IMR-90 (cell line): ENCODE measurements around the gene PILRB.

Experiments used
- CEBPB ChIP-seq: IDR thresholded peaks from 2 replicates; pipeline ENCODE4 v1.6.1; 2012; ENCODE audit warnings: low read depth, low read length, improper control_type of control experiment
- FOS ChIP-seq: fragments of 150-350 bp; IDR thresholded peaks from 2 replicates; pipeline ENCODE4 v1.6.1; 2016; ENCODE audit warnings: low read depth, low read length
- MAFK ChIP-seq: IDR thresholded peaks from 2 replicates; pipeline ENCODE4 v1.6.1; 2012; ENCODE audit warnings: low read depth, low read length, improper control_type of control experiment
- MXI1 ChIP-seq: IDR thresholded peaks from 2 replicates; pipeline ENCODE4 v1.6.1; 2012; ENCODE audit warnings: low read depth, mild to moderate bottlenecking, low read length, moderate library complexity, borderline replicate concordance
- POLR2A ChIP-seq: IDR thresholded peaks from 2 replicates; pipeline ENCODE4 v1.6.1; 2012; ENCODE audit warnings: mild to moderate bottlenecking, low read depth, low read length
- RAD21 ChIP-seq: IDR thresholded peaks from 2 replicates; pipeline ENCODE4 v1.6.1; 2012; ENCODE audit warnings: low read length, improper control_type of control experiment
- RFX5 ChIP-seq: IDR thresholded peaks from 2 replicates; pipeline ENCODE4 v1.8.0; 2012; ENCODE audit warnings: low read depth, mild to moderate bottlenecking, low read length, moderate library complexity
- SMC3 ChIP-seq: fragments of 150-350 bp; IDR thresholded peaks from 2 replicates; pipeline ENCODE4 v1.6.1; 2016; ENCODE audit warnings: low read depth, mild to moderate bottlenecking, antibody characterized with exemption, low read length, moderate library complexity
- TF ChIP-seq, protein P1 (sequence below): conservative IDR thresholded peaks from 2 replicates; pipeline ENCODE4 v1.5.1; 2012; ENCODE audit warnings: mild to moderate bottlenecking, low read depth, low read length, improper control_type of control experiment

DNA sequence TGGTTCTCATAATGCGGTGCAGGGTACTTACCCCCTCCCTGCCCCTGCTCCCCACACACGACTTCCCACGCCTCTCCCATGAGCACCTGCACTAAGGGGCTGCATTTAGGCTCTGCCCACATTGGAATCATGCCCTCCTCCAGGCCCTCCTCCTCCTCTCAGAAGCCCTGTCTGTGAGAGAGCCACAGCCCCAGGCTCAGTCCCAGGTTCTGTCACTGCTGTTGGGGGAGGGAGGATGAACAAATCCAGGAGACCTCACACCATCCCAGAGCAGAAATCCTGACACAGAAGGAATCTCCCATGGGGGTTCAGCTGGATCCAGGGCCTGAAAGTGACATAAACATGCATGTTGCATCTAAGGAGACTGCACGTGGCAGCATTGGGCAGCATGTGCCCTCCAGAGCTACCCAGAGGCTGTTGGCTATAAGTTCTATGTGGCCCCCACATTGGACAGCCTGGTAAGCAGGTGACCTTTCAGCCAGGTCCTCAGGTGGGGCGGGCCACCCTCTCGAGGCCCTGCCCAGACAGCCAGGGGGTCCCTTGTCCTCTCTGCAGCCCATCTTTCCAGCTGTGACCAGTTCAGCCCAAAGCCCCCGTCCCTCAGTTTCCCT, 13.7 kb downstream of the PILRB start:
- TF ChIP-seq FOS (no peak), POLR2A (no peak; the same call in 1 of the 2 replicates), RFX5 (no peak), CEBPB (no peak), RAD21 (no peak), SMC3 (no peak), MXI1 (no peak), MAFK (no peak)
- TF ChIP-seq, protein P1, sequence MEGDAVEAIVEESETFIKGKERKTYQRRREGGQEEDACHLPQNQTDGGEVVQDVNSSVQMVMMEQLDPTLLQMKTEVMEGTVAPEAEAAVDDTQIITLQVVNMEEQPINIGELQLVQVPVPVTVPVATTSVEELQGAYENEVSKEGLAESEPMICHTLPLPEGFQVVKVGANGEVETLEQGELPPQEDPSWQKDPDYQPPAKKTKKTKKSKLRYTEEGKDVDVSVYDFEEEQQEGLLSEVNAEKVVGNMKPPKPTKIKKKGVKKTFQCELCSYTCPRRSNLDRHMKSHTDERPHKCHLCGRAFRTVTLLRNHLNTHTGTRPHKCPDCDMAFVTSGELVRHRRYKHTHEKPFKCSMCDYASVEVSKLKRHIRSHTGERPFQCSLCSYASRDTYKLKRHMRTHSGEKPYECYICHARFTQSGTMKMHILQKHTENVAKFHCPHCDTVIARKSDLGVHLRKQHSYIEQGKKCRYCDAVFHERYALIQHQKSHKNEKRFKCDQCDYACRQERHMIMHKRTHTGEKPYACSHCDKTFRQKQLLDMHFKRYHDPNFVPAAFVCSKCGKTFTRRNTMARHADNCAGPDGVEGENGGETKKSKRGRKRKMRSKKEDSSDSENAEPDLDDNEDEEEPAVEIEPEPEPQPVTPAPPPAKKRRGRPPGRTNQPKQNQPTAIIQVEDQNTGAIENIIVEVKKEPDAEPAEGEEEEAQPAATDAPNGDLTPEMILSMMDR = no peak
